RWPE2 (cell line): ENCODE data around the gene ATN1.
A peak's percentile ranks its signal among the peaks of the same experiment; 100 is the strongest.
"Not testable (repeated sequence)": the region's sequence is repeated elsewhere in the genome, so short reads cannot be mapped to it uniquely, and the experiment has no call there.

Source experiments
- ATAC-seq: fragments of 200-7000 bp; cut with Tn5 transposase; 3 replicates; pipeline ENCODE4 v1.9.1; 2021; ENCODE audit warnings: low read depth
- DNase-seq: peaks from one replicate; pipeline ENCODE4 v3.0.0-alpha.2; 2020; ENCODE audit warnings: low spot score
- H3K27ac ChIP-seq: fragments of 450-650 bp; 2 replicates; pipeline ENCODE4 v1.5.1; 2017; ENCODE audit warnings: mild to moderate bottlenecking; ENCODE audit not compliant: poor library complexity, severe bottlenecking
- H3K27me3 ChIP-seq: fragments of 250-450 bp; sonication (Bioruptor Pico); 2 replicates; pipeline ENCODE4 v1.5.1; 2021; ENCODE audit warnings: mild to moderate bottlenecking, moderate library complexity; ENCODE audit not compliant: insufficient read depth, poor library complexity, severe bottlenecking
- H3K36me3 ChIP-seq: fragments of 250-450 bp; sonication (Bioruptor Pico); 2 replicates; pipeline ENCODE4 v1.5.1; 2020; ENCODE audit warnings: low read depth, mild to moderate bottlenecking, moderate library complexity
- H3K4me1 ChIP-seq: fragments of 250-450 bp; sonication (Bioruptor Pico); 2 replicates; pipeline ENCODE4 v1.5.1; 2021; ENCODE audit warnings: mild to moderate bottlenecking, moderate library complexity; ENCODE audit not compliant: insufficient read depth, poor library complexity, severe bottlenecking
- H3K4me3 ChIP-seq: fragments of 250-450 bp; sonication (Bioruptor Pico); 2 replicates; pipeline ENCODE4 v1.5.1; 2021; ENCODE audit warnings: mild to moderate bottlenecking, moderate library complexity; ENCODE audit not compliant: severe bottlenecking
- H3K9me3 ChIP-seq: fragments of 250-450 bp; sonication (Bioruptor Pico); 2 replicates; pipeline ENCODE4 v1.5.1; 2021; ENCODE audit warnings: mild to moderate bottlenecking, moderate library complexity; ENCODE audit not compliant: severe bottlenecking
- TF ChIP-seq, protein P1 (sequence below): fragments of 450-650 bp; IDR thresholded peaks from one replicate; pipeline ENCODE4 v1.5.1; 2017; ENCODE audit warnings: mild to moderate bottlenecking, moderate library complexity; ENCODE audit not compliant: poor library complexity, severe bottlenecking

Gene ATN1

DNA sequence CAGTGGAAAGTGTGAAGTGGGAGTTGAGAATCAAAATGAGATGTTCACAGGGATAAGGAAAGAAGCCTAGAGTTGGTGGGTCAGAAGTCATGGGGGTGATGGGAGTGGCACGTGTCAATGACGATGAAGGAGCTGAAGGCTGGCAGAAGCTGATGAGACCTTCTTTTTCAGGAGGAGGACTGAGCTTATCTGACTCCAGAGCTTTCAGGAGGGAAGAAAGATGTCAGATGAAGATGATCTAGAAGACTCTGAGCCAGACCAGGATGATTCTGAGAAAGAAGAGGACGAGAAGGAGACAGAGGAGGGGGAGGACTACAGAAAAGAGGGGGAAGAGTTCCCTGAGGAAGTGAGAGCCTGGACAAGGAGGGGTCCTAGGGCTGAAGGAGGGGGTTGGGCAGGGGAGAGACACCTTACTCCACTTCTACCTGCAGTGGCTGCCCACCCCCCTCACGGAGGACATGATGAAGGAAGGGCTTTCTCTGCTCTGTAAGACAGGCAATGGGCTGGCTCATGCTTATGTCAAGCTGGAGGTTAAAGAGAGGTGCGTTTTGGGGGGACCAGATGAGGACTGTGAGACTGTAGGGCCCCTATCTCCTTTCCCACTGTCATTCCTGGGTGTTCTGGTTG lies 22.2 kb upstream of the ATN1 start:
- Histone ChIP-seq H3K27me3 (no peaks in the 10 kb centered on the region), H3K4me1 (peaks cover 4% of the 10 kb centered on the region), H3K27ac (no peak overlapping the region), H3K9me3 (no peaks in the 10 kb centered on the region), H3K36me3 (no peaks in the 10 kb centered on the region), H3K4me3 (peak overlapping the region; percentile 46)
- ATAC-seq (no peak), DNase-seq (no peak)
- TF ChIP-seq, protein P1, sequence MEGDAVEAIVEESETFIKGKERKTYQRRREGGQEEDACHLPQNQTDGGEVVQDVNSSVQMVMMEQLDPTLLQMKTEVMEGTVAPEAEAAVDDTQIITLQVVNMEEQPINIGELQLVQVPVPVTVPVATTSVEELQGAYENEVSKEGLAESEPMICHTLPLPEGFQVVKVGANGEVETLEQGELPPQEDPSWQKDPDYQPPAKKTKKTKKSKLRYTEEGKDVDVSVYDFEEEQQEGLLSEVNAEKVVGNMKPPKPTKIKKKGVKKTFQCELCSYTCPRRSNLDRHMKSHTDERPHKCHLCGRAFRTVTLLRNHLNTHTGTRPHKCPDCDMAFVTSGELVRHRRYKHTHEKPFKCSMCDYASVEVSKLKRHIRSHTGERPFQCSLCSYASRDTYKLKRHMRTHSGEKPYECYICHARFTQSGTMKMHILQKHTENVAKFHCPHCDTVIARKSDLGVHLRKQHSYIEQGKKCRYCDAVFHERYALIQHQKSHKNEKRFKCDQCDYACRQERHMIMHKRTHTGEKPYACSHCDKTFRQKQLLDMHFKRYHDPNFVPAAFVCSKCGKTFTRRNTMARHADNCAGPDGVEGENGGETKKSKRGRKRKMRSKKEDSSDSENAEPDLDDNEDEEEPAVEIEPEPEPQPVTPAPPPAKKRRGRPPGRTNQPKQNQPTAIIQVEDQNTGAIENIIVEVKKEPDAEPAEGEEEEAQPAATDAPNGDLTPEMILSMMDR = no peak

DNA sequence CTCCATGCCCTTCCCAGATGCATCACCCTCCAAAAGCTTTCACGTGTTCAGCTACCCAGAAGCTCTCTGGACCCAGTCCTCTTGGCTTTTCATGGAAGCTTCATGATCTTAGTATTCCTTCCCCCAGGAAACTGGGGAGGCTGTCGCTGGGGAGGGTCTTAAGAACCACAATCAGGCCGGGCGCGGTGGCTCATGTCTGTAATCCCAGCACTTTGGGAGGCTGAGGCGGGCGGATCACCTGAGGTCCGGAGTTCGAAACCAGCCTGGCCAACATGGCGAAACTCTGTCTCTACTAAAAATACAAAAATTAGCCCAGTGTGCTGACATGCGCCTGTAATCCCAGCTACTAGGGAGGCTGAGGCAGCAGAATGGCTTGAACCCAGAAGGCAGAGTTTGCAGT lies 19.6 kb upstream of the ATN1 start:
- not testable (repeated sequence) for H3K27ac ChIP-seq, DNase-seq, H3K4me1 ChIP-seq, H3K9me3 ChIP-seq, ATAC-seq, H3K36me3 ChIP-seq, H3K27me3 ChIP-seq, H3K4me3 ChIP-seq

- no peak overlapping the region for H3K4me3 ChIP-seq
- no peak for DNase-seq
- no peaks in the 10 kb centered on the region for H3K9me3 ChIP-seq
- TF ChIP-seq, protein P1 = no peak
- H3K4me1 ChIP-seq = no peaks in the 10 kb centered on the region
- no peak for ATAC-seq
- no peaks in the 10 kb centered on the region for H3K27me3 ChIP-seq
- no peaks in the 10 kb centered on the region for H3K36me3 ChIP-seq
- H3K27ac ChIP-seq = no peak overlapping the region
These were observed 18.2 kb upstream of the ATN1 start for GRCh38 chr12:6909421-6910145.

DNA sequence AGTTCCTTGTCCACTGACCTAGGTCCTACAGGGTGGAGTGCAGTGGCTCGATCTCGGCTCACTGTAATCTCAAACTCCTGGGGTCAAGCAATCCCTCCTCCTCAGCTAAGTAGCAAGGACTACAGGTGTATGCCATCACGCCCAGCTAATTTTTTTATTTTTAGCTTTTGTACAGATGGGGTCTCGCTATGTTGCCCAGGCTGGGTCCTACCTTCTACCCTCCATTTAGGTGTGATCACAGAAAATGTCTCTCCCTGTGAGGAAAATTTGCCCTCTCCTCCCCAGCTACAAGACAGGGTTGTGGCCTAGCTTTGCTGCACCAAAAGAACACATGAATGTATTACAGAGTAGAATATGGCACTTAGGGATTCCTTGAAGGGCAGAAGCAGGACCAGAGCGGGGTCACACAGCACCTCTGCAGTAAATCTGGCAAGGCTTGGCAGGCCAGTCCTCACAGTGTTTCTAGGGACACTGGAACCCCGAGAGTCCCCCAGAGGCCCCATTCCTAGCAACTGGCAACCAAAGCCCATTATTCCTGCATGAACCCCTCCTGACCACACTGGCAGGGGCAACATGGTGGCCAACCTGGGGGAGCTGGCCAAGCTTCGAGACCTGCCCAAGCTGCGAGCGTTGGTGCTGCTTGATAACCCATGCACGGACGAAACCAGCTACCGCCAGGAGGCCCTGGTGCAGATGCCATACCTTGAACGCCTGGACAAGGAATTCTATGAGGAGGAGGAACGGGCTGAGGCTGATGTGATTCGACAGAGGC lies 15.4 kb upstream of the ATN1 start:
- H3K9me3 ChIP-seq = no peaks in the 10 kb centered on the region
- no peak overlapping the region for H3K27ac ChIP-seq
- H3K27me3 ChIP-seq = no peaks in the 10 kb centered on the region
- no peak overlapping the region for H3K4me3 ChIP-seq
- DNase-seq (no peak), ATAC-seq (no peak)
- TF ChIP-seq, protein P1 = no peak
- peaks cover 9% of the 10 kb centered on the region; the same call in 1 of the 2 replicates for H3K36me3 ChIP-seq
- no peaks in the 10 kb centered on the region for H3K4me1 ChIP-seq

- TF ChIP-seq, protein P1 = no peak
- Histone ChIP-seq H3K27ac (peak within 1 kb of the TSS; percentile 14), H3K4me3 (peak within 1 kb of the TSS; percentile 59), H3K36me3 (peaks cover 24% of the 10 kb centered on the region), H3K27me3 (no peaks in the 10 kb centered on the region), H3K4me1 (peaks cover 3% of the 10 kb centered on the region), H3K9me3 (no peaks in the 10 kb centered on the region)
- ATAC-seq (peak; percentile 88), DNase-seq (no peak)
These were observed 13.4 kb upstream of the ATN1 start, which contains the start of gene ENO2 for GRCh38 chr12:6914246-6914946. TSS of gene ENO2 (plus strand) at chr12:6914580. CDS start at chr12:6915833, 1,253 bp downstream.
